Vagina (tissue), 2 donors: ENCODE measurements around the gene NSFL1C. TPM values are rescaled to one million over a fixed set of nuclear protein-coding genes. Genes with fewer than 3 reads are reported as not detected.
A peak's percentile ranks its signal among the peaks of the same experiment; 100 is the strongest.

Source experiments
- DNase-seq, 2 donors: peaks; one replicate each; pipeline ENCODE4 v3.0.0-alpha.2; 2017; ENCODE audit errors: extremely low spot score in 2 of 2
- H3K27ac ChIP-seq: fragments of 200-600 bp; sonication (generic); one replicate; pipeline ENCODE4 v1.5.1; 2019
- H3K27me3 ChIP-seq: fragments of 200-600 bp; sonication (generic); one replicate; pipeline ENCODE4 v1.5.1; 2019
- H3K36me3 ChIP-seq, 2 donors: fragments of 200-600 bp; sonication (generic); one replicate each; pipeline ENCODE4 v1.5.1; 2017 to 2019
- H3K4me1 ChIP-seq: fragments of 200-600 bp; sonication (generic); one replicate; pipeline ENCODE4 v1.5.1; 2019
- H3K4me3 ChIP-seq, 2 donors: fragments of 200-600 bp; sonication (generic); 1 replicate in 1 of 2; 2 replicates in 1 of 2; pipeline ENCODE4 v1.5.1; 2016 to 2019
- H3K9me3 ChIP-seq: fragments of 200-600 bp; sonication (generic); one replicate; pipeline ENCODE4 v1.5.1; 2019
- POLR2A ChIP-seq, 2 donors: fragments of 450-650 bp; IDR thresholded peaks; one replicate each; pipeline ENCODE4 v1.6.1; 2017; ENCODE audit warnings: antibody characterized with exemption in 2 of 2, mild to moderate bottlenecking in 2 of 2, moderate library complexity in 2 of 2
- POLR2AphosphoS5 ChIP-seq, 2 donors: sonication (generic); formaldehyde crosslinking; IDR thresholded peaks; one replicate each; pipeline ENCODE4 v1.9.0; 2017; ENCODE audit warnings: antibody characterized with exemption in 2 of 2, mild to moderate bottlenecking in 2 of 2, low read depth in 1 of 2; ENCODE audit not compliant: insufficient read depth in 1 of 2
- intact Hi-C: fragments of 100-400 bp; cut with DNase I; formaldehyde crosslinking; loops from one replicate; pipeline ENCODE4 v1.15.1; 2023
- total RNA-seq: library from RNA; depleted of rRNA; stranded (reverse); fragments of >200 nt; gene quantifications from one replicate; pipeline ENCODE4 v1.2.3, GENCODE V29; 2016
- TF ChIP-seq, protein P1 (sequence below), 3 experiments: fragments of 450-650 bp in 2 of 3; fragments of 200-600 bp in 1 of 3; sonication (generic) in 1 of 3; IDR thresholded peaks; one replicate each; pipeline ENCODE4 v1.5.1; 2017 to 2019; ENCODE audit warnings: antibody characterized with exemption in 3 of 3, mild to moderate bottlenecking in 2 of 3, moderate library complexity in 2 of 3

Gene NSFL1C
- total RNA-seq, 1 donor from 2014 or later, result 53.8 TPM

DNA sequence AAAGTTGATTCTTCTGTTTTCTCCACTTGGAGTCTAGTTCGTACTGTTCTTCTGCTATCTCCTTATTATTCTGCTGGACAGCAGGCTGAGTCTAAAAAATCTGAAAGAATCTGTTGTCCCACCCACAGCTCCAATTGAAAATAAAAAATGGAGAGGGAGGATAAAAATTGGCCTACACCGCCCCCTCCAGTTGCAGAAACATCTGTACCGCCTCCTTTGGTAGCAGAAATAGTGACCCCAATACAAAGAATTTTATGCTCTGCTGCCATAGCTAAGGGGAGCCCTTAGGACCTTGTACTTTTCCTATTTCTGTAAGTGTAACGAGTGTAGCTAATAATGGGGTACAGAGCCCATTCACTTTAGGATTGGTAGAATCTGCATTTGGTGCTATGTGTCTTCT is 68.9 kb downstream of the NSFL1C start:
- no peak overlapping the region for H3K27ac ChIP-seq
- H3K27me3 ChIP-seq, result no peaks in the 10 kb centered on the region
- intact Hi-C loops, result no loop called here
- H3K9me3 ChIP-seq, result no peaks in the 10 kb centered on the region
- H3K4me1 ChIP-seq, result peaks cover 12% of the 10 kb centered on the region
- no peak overlapping the region for H3K4me3 ChIP-seq
- TF ChIP-seq, protein P1, sequence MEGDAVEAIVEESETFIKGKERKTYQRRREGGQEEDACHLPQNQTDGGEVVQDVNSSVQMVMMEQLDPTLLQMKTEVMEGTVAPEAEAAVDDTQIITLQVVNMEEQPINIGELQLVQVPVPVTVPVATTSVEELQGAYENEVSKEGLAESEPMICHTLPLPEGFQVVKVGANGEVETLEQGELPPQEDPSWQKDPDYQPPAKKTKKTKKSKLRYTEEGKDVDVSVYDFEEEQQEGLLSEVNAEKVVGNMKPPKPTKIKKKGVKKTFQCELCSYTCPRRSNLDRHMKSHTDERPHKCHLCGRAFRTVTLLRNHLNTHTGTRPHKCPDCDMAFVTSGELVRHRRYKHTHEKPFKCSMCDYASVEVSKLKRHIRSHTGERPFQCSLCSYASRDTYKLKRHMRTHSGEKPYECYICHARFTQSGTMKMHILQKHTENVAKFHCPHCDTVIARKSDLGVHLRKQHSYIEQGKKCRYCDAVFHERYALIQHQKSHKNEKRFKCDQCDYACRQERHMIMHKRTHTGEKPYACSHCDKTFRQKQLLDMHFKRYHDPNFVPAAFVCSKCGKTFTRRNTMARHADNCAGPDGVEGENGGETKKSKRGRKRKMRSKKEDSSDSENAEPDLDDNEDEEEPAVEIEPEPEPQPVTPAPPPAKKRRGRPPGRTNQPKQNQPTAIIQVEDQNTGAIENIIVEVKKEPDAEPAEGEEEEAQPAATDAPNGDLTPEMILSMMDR (IDR thresholded peaks at IDR 0.05), result no peak
- TF ChIP-seq POLR2AphosphoS5 (IDR thresholded peaks at IDR 0.05; ENCODE audit: insufficient read depth in 1 of 2, low read depth in 1 of 2), result no peak
- no peak for TF ChIP-seq POLR2A (IDR thresholded peaks at IDR 0.05)
- no peaks in the 10 kb centered on the region for H3K36me3 ChIP-seq
- DNase-seq, result no peak

- H3K27ac ChIP-seq, result no peak overlapping the region
- intact Hi-C loops, result no loop called here
- no peaks in the 10 kb centered on the region for H3K27me3 ChIP-seq
- no peaks in the 10 kb centered on the region for H3K36me3 ChIP-seq
- peaks cover 19% of the 10 kb centered on the region for H3K4me1 ChIP-seq
- no peaks in the 10 kb centered on the region for H3K9me3 ChIP-seq
- no peak for TF ChIP-seq POLR2A (IDR thresholded peaks at IDR 0.05)
- TF ChIP-seq, protein P1 (IDR thresholded peaks at IDR 0.05), result no peak
- TF ChIP-seq POLR2AphosphoS5 (IDR thresholded peaks at IDR 0.05; ENCODE audit: insufficient read depth in 1 of 2, low read depth in 1 of 2), result no peak
- no peak for DNase-seq
- H3K4me3 ChIP-seq, result no peak overlapping the region
Observed at GRCh38 chr20:1396702-1397101, 69.9 kb downstream of the NSFL1C start.

GRCh38 chr20:1396264-1396663 is 70.4 kb downstream of the NSFL1C start:
- Histone ChIP-seq H3K27me3 (no peaks in the 10 kb centered on the region), H3K9me3 (no peaks in the 10 kb centered on the region), H3K36me3 (no peaks in the 10 kb centered on the region), H3K4me1 (peaks cover 23% of the 10 kb centered on the region), H3K4me3 (no peak overlapping the region), H3K27ac (no peak overlapping the region)
- no peak for DNase-seq
- TF ChIP-seq POLR2A (IDR thresholded peaks at IDR 0.05) (no peak), POLR2AphosphoS5 (IDR thresholded peaks at IDR 0.05; ENCODE audit: insufficient read depth in 1 of 2, low read depth in 1 of 2) (no peak)
- TF ChIP-seq, protein P1 (IDR thresholded peaks at IDR 0.05), result no peak
- intact Hi-C loops, result no loop called here

GRCh38 chr20:1394686-1395085 is 72.0 kb downstream of the NSFL1C start:
- DNase-seq, result no peak
- H3K9me3 ChIP-seq, result no peaks in the 10 kb centered on the region
- no peaks in the 10 kb centered on the region for H3K27me3 ChIP-seq
- H3K36me3 ChIP-seq, result no peaks in the 10 kb centered on the region
- H3K4me3 ChIP-seq, result no peak overlapping the region
- intact Hi-C loops, result loop anchor here (5.0 kb wide), 1 partner anchor 72 kb away; no protein-coding TSS in a partner anchor
- TF ChIP-seq POLR2AphosphoS5 (IDR thresholded peaks at IDR 0.05; ENCODE audit: insufficient read depth in 1 of 2, low read depth in 1 of 2) (no peak), POLR2A (IDR thresholded peaks at IDR 0.05) (no peak)
- TF ChIP-seq, protein P1 (IDR thresholded peaks at IDR 0.05), result no peak
- H3K27ac ChIP-seq, result no peak overlapping the region
- peaks cover 39% of the 10 kb centered on the region for H3K4me1 ChIP-seq

GRCh38 chr20:1393507-1393882 is 73.2 kb downstream of the NSFL1C start:
- no peak for DNase-seq
- no peak for TF ChIP-seq POLR2A (IDR thresholded peaks at IDR 0.05)
- TF ChIP-seq, protein P1 (IDR thresholded peaks at IDR 0.05), result no peak
- Histone ChIP-seq H3K27me3 (no peaks in the 10 kb centered on the region), H3K9me3 (no peaks in the 10 kb centered on the region), H3K4me1 (peaks cover 50% of the 10 kb centered on the region), H3K4me3 (peak overlapping the region; percentile 73 to 91), H3K27ac (peak overlapping the region; percentile 88), H3K36me3 (no peaks in the 10 kb centered on the region)
- intact Hi-C loops, result loop anchor here (5.0 kb wide), 1 partner anchor 71 kb away; no protein-coding TSS in a partner anchor
